ENCODE results near the gene TTLL4.

The TTLL4 gene

GRCh38 chr2:218786133-218786532 is 75.5 kb downstream of the TTLL4 start:
- no peak overlapping the region for H3K4me3 ChIP-seq (ENCODE audit: low read length in 2 of 2)
- peaks cover 7 to 8% of the 10 kb centered on the region in 2 donors for H3K27me3 ChIP-seq (ENCODE audit: control insufficient read depth in 1 of 2, insufficient read depth in 2 of 2, low read length in 2 of 2)
- no peaks in the 10 kb centered on the region for H3K9me3 ChIP-seq (ENCODE audit: control insufficient read depth in 2 of 2, low read length in 2 of 2)
- no peaks in the 10 kb centered on the region for H3K4me1 ChIP-seq (ENCODE audit: control insufficient read depth, insufficient read depth, low read length)
- H3K27ac ChIP-seq (ENCODE audit: low read length) = no peak overlapping the region
- H3K9ac ChIP-seq (ENCODE audit: low read length in 2 of 2) = no peak overlapping the region
- H3K36me3 ChIP-seq (ENCODE audit: control insufficient read depth in 2 of 2, insufficient read depth in 2 of 2, low read length in 2 of 2) = peaks cover 0 to 3% of the 10 kb centered on the region in 2 donors

- no peak overlapping the region for H3K9ac ChIP-seq (ENCODE audit: low read length in 2 of 2)
- H3K27ac ChIP-seq (ENCODE audit: low read length) = no peak overlapping the region
- no peak overlapping the region for H3K4me3 ChIP-seq (ENCODE audit: low read length in 2 of 2)
- H3K36me3 ChIP-seq (ENCODE audit: control insufficient read depth in 2 of 2, insufficient read depth in 2 of 2, low read length in 2 of 2) = peaks cover 0 to 3% of the 10 kb centered on the region in 2 donors
- peaks cover 0 to 2% of the 10 kb centered on the region in 2 donors for H3K27me3 ChIP-seq (ENCODE audit: control insufficient read depth in 1 of 2, insufficient read depth in 2 of 2, low read length in 2 of 2)
- no peaks in the 10 kb centered on the region for H3K9me3 ChIP-seq (ENCODE audit: control insufficient read depth in 2 of 2, low read length in 2 of 2)
- no peaks in the 10 kb centered on the region for H3K4me1 ChIP-seq (ENCODE audit: control insufficient read depth, insufficient read depth, low read length)
These were observed 78.1 kb downstream of the TTLL4 start for GRCh38 chr2:218788529-218789255.

GRCh38 chr2:218792433-218792832 is 81.8 kb downstream of the TTLL4 start:
- peaks cover 0 to 3% of the 10 kb centered on the region in 2 donors for H3K36me3 ChIP-seq (ENCODE audit: control insufficient read depth in 2 of 2, insufficient read depth in 2 of 2, low read length in 2 of 2)
- no peaks in the 10 kb centered on the region for H3K9me3 ChIP-seq (ENCODE audit: control insufficient read depth in 2 of 2, low read length in 2 of 2)
- no peak overlapping the region for H3K4me3 ChIP-seq (ENCODE audit: low read length in 2 of 2)
- no peaks in the 10 kb centered on the region for H3K27me3 ChIP-seq (ENCODE audit: control insufficient read depth in 1 of 2, insufficient read depth in 2 of 2, low read length in 2 of 2)
- no peak overlapping the region for H3K9ac ChIP-seq (ENCODE audit: low read length in 2 of 2)
- no peak overlapping the region for H3K27ac ChIP-seq (ENCODE audit: low read length)
- no peaks in the 10 kb centered on the region for H3K4me1 ChIP-seq (ENCODE audit: control insufficient read depth, insufficient read depth, low read length)

- no peaks in the 10 kb centered on the region for H3K9me3 ChIP-seq (ENCODE audit: control insufficient read depth in 2 of 2, low read length in 2 of 2)
These were observed 86.1 kb downstream of the TTLL4 start for GRCh38 chr2:218796691-218797090.

GRCh38 chr2:218798767-218799504 is 88.3 kb downstream of the TTLL4 start:
- H3K4me1 ChIP-seq (ENCODE audit: control insufficient read depth, insufficient read depth, low read length) = no peaks in the 10 kb centered on the region
- no peak overlapping the region for H3K9ac ChIP-seq (ENCODE audit: low read length in 2 of 2)
- no peak overlapping the region for H3K4me3 ChIP-seq (ENCODE audit: low read length in 2 of 2)
- H3K36me3 ChIP-seq (ENCODE audit: control insufficient read depth in 2 of 2, insufficient read depth in 2 of 2, low read length in 2 of 2) = no peaks in the 10 kb centered on the region
- peaks cover 0 to 2% of the 10 kb centered on the region in 2 donors for H3K27me3 ChIP-seq (ENCODE audit: control insufficient read depth in 1 of 2, insufficient read depth in 2 of 2, low read length in 2 of 2)
- H3K9me3 ChIP-seq (ENCODE audit: control insufficient read depth in 2 of 2, low read length in 2 of 2) = no peaks in the 10 kb centered on the region
- no peak overlapping the region for H3K27ac ChIP-seq (ENCODE audit: low read length)

More at GRCh38 chr2:218796691-218797090, 86.1 kb downstream of the TTLL4 start:
- no peak overlapping the region for H3K9ac ChIP-seq (ENCODE audit: low read length in 2 of 2)
- H3K27me3 ChIP-seq (ENCODE audit: control insufficient read depth in 1 of 2, insufficient read depth in 2 of 2, low read length in 2 of 2) = peaks cover 0 to 2% of the 10 kb centered on the region in 2 donors
- no peaks in the 10 kb centered on the region for H3K36me3 ChIP-seq (ENCODE audit: control insufficient read depth in 2 of 2, insufficient read depth in 2 of 2, low read length in 2 of 2)
- H3K27ac ChIP-seq (ENCODE audit: low read length) = no peak overlapping the region
- no peak overlapping the region for H3K4me3 ChIP-seq (ENCODE audit: low read length in 2 of 2)
- H3K4me1 ChIP-seq (ENCODE audit: control insufficient read depth, insufficient read depth, low read length) = no peaks in the 10 kb centered on the region

GRCh38 chr2:218799990-218800389 is 89.4 kb downstream of the TTLL4 start:
- no peak overlapping the region for H3K27ac ChIP-seq (ENCODE audit: low read length)
- no peak overlapping the region for H3K9ac ChIP-seq (ENCODE audit: low read length in 2 of 2)
- H3K4me1 ChIP-seq (ENCODE audit: control insufficient read depth, insufficient read depth, low read length) = no peaks in the 10 kb centered on the region
- peaks cover 0 to 3% of the 10 kb centered on the region in 2 donors for H3K9me3 ChIP-seq (ENCODE audit: control insufficient read depth in 2 of 2, low read length in 2 of 2)
- peaks cover 0 to 2% of the 10 kb centered on the region in 2 donors for H3K27me3 ChIP-seq (ENCODE audit: control insufficient read depth in 1 of 2, insufficient read depth in 2 of 2, low read length in 2 of 2)
- no peaks in the 10 kb centered on the region for H3K36me3 ChIP-seq (ENCODE audit: control insufficient read depth in 2 of 2, insufficient read depth in 2 of 2, low read length in 2 of 2)
- H3K4me3 ChIP-seq (ENCODE audit: low read length in 2 of 2) = no peak overlapping the region

GRCh38 chr2:218802386-218802994 is 91.9 kb downstream of the TTLL4 start:
- Histone ChIP-seq H3K4me3 (ENCODE audit: low read length in 2 of 2) (no peak overlapping the region), H3K4me1 (ENCODE audit: control insufficient read depth, insufficient read depth, low read length) (no peaks in the 10 kb centered on the region), H3K9me3 (ENCODE audit: control insufficient read depth in 2 of 2, low read length in 2 of 2) (peaks cover 0 to 3% of the 10 kb centered on the region in 2 donors), H3K27ac (ENCODE audit: low read length) (no peak overlapping the region), H3K36me3 (ENCODE audit: control insufficient read depth in 2 of 2, insufficient read depth in 2 of 2, low read length in 2 of 2) (no peaks in the 10 kb centered on the region), H3K9ac (ENCODE audit: low read length in 2 of 2) (no peak overlapping the region), H3K27me3 (ENCODE audit: control insufficient read depth in 1 of 2, insufficient read depth in 2 of 2, low read length in 2 of 2) (peaks cover 0 to 2% of the 10 kb centered on the region in 2 donors)

GRCh38 chr2:218804817-218805216 is 94.2 kb downstream of the TTLL4 start:
- peaks cover 4% of the 10 kb centered on the region for H3K4me1 ChIP-seq (ENCODE audit: control insufficient read depth, insufficient read depth, low read length)

More at GRCh38 chr2:218804817-218805216, 94.2 kb downstream of the TTLL4 start:
- Histone ChIP-seq H3K27me3 (ENCODE audit: control insufficient read depth in 1 of 2, insufficient read depth in 2 of 2, low read length in 2 of 2) (peaks cover 0 to 2% of the 10 kb centered on the region in 2 donors), H3K36me3 (ENCODE audit: control insufficient read depth in 2 of 2, insufficient read depth in 2 of 2, low read length in 2 of 2) (no peaks in the 10 kb centered on the region), H3K27ac (ENCODE audit: low read length) (no peak overlapping the region), H3K9ac (ENCODE audit: low read length in 2 of 2) (no peak overlapping the region), H3K4me3 (ENCODE audit: low read length in 2 of 2) (no peak overlapping the region), H3K9me3 (ENCODE audit: control insufficient read depth in 2 of 2, low read length in 2 of 2) (peaks cover 0 to 3% of the 10 kb centered on the region in 2 donors)

All from stomach smooth muscle (tissue), 2 donors.